Brain pericyte (primary cell): ENCODE data around the gene FNTB.
"Not testable (repeated sequence)": the region's sequence is repeated elsewhere in the genome, so short reads cannot be mapped to it uniquely, and the experiment has no call there.

Source experiments
- DNase-seq: peaks from one replicate; pipeline ENCODE4 v3.0.0-alpha.2; 2012; ENCODE audit warnings: low read depth, low spot score

Gene FNTB

DNA sequence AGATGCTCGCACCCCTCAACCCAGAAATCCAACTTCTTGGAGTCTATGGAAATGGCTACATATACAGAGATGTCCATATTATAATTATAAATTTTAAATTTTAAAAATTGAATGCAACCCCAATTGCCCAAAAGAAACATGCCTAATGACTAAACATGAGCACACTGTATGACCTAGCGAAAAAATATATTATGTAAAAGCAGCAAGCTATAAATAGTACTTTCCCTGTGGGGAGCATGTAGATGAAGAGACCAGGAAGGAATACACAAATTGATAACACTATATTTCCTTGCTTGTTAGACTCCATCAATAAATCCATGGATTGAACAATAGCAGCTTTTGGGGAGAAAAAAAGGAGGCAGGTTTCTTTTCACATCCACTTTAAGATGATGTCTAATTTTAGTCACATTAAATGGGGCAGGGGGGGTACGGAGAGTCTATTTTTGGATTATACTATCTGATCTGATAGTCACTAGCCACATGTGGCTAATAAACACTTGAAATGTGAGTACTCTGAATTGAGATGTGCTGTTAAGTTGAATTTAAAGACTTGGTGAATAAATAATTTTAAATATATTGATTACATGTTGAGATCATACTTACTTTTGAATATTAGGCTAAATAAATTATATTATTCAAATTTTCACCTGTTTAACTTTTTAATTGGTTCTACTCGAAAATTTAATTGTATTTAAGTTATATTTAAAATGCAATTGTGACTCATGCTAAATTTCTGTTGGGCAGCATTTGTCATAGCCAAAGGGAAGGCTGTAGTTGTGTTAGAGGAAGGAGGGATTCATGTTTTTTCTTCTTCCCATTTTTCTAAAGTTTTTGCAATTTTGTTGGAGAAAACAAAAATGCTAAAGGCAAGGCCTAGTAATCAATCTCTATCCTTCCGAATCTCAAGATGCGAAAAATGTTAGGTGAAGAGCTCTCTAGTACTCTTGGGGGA, 98.1 kb downstream of the FNTB start:
- no peak for DNase-seq

DNA sequence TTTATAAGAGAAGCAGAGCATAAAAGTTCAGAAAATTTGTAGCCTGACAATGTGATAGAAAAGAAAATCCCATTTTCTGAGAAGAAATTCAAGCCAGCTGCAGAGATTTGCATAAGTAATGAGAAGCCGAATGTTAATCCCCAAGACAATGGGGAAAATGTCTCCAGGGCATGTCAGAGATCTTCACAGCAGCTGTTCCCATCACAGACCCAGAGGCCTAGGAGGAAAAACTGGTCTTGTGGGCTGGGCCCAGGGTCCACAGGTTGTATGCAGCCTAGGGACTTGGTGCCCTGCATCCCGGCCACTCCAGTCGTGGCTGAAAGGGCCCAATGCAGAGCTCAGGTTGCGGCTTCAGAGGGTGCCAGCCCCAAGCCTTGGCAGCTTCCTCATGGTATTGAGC, 100.0 kb downstream of the FNTB start:
- not testable (repeated sequence) for DNase-seq

DNA sequence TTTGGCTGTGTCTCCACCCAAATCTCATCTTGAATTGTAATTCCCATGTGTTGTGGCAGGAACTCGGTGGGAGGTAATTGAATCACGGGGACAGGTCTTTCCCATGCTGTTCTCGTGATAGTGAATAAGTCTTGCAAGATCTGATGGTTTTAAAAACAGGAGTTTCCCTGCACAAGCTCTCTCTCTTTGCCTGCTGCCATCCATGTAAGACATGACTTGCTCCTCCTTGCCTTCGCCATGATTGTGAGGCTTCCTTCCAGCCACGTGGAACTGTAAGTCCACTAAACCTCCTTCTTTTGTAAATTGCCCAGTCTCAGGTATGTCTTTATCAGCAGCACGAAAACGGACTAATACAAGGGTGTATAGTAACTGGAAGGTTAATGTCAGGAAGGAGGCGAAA, 101.1 kb downstream of the FNTB start:
- not testable (repeated sequence) for DNase-seq

DNA sequence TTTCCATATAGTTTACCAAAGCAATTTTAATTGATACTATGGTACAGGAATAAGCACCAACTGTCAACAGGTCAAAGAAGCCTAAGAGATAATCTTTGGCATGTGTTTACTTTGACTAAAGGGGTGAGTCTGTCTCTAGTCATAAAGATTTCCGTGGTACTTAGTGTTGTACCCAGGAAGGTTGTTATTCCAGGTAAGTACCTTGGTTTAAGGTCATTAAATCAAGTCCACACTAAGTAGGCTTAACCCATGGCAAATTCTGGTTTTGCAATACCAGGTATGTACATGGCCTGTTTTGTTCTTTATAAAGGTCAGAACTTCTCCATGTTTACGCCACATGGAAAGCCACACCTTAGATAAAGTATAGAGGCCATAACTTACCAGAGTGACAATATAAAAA, 105.7 kb downstream of the FNTB start:
- DNase-seq = no peak

DNA sequence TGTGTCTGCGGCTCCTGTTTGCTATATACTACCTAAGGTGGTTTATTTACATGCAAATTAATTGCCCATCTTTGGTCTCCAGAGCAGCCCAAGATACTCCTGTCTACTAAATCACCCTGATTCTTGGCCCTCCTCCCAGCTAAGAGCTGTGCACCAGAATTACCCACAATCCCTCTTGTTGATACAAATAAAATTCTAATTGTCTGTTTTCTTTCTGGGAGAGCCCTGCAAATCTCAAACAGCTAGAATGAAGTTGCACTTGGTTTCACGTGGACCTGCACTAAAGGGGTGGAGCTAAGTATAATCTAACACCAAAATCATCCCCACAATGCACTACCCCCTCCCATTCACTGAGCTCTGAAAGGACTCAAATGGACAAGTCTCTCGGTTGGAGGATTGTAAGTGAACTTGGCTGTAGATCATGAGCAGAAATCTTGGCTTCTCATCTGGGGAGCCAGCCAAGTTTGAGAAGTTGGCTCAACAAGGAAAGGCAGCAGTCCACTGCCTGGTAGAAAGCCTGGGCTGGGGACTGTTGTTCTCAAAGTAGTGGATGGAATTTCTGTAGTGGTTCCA, 109.0 kb downstream of the FNTB start:
- DNase-seq = no peak

DNA sequence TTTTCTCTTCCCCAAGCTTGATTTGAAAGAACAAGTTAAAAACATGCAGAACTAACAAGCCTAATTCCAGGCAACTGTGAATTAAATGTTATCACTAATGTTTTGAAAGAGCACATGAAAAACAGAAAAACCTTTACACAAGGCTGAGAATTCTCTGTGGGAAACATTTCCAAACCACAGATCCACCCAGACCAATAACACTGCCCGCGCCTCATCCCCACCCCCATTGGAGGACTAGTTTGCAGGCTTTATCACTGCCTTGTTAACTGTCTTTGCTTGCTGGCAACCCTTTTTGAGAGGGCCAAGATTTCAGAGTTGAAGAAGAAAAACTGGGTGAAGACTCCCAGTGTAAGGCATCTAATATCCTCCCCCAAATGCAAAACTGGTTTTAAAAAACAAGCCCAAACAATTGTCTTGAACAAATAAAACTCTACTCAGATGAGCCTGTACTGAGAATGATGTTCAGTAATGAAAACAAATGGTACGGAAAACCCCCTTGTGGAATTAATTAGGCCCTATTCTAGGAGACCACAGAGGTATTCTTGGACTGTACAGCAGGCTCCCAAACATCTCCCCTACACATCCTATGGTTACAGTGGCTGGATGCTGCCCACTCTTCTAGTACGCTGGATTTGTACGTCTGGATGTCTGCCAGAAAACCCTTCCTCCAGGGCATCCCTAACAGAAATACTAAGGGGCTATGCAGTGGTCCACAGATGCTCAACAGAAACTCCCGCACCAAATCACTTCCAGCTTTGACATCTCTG, 109.8 kb downstream of the FNTB start:
- no peak for DNase-seq

DNA sequence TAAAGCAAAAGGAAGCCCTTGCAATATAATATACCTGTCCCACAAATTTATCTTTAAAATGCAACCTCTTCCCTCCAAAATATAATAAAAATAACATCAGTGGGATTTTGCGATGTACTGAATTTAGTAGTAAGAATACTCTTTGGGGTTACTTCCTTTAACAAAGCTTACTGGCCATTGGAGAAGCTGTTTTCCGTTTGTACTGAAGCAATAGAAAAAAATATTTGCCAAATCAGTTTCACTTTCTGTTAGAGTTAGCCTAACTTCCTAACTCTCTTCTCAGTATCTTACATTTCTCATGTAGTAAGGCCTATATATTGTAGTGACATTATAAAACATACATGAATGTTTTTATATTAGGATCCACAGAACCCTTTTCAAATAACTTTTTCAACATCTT, 111.9 kb downstream of the FNTB start:
- DNase-seq = no peak

DNA sequence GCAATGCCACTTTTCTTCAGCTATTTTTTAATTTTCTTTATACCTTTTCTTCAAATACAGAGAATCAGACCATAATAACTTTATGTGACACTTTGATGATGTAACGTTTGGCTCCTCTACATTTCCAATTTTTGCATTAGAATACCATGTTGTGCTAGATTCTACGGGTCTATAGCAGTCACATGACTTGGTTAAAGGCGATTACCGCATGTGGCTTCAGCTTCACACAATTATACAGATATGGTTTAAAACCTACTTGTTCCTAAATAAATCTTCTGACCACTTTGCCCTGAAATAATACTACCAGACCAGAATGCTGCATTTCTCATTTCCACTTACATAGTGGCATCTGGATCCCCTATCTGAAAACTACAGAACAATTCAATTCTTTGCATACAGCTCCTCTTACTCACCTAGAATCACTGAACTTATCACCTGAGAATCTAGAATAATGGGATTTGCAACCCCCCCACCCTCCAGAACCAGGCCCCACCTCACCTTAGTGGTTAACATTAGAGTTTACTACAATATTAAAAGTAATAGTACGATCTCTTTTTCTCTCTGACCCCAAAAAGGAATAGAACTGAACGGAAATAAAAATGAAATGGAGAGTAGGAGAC, 114.3 kb downstream of the FNTB start:
- no peak for DNase-seq

DNA sequence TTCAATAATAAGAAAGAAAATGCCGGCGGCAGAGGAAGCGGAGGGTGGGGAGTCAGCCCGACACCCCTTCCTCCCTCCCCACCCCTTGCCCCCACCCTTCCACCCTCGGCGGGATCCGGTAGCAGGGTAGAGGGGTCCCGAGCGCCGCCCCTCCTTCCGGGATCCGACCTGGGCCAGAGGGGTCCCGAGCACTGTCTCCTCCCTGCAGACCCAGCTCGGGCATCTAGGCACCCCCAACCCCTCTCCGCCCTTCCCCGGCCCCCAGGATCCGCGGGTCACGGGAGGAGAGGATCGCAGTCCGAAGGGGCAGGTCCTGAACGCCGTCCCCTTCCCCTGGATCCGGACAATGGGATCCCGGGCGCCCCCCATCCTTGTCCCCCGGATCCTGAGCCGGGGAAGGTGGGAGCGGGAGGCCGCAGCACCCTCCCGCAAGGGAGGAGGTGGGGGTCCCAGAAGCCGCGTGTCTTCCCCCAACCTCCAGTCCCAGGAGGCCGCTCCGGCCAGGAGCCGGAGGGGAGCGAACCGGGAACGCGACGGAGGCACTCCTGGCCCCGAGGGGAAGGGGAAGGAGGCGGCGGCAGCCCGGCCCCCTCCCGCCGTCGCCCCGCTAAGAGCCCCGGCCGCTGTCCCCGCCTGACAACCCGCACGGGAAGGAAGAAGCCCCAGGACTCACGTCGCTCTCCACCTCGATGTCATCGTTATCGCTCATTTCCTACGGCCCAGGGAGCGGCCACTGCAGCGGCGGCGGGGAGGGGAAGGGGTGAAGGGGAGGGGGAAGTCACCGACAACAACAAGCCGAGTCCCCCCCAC, 115.1 kb downstream of the FNTB start:
- DNase-seq = no peak

DNA sequence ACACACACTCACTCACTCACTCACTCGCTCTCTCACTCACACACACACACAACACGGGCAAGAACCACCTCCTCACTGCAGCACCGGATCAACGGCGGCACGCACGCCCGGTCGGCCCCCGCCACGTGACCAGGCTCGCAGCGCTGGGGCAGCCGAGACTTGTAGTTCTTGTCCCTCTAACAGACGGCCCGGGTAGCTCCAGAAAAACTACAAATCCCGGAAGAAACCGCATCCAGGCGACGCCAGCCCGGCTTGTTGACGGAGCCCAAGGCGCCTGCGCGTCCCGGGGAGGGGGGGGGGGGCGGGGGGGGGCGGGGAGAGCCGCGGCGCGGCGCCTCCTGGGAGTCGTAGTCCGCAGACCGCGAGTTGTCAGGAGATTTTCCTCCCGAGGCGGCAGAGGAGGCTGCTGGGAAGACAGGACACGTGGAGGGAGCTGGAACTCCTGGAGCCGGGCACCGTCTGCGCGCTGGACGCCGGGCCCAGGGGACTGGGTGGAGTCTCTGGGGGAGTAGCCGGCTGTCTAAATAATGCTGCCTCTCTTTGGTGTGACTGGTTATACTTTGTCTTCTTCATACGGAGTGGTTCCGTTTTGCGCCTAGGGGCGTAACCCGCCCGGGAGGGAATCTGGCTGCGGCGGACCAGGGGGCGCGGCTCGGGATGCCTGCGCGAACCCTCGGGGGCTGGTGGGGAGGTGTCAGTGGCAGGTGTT, 115.9 kb downstream of the FNTB start, which contains the start of gene MAX:
Gene MAX (minus strand): TSS at position 77 of the 709 bp plus-strand sequence. CDS start 178 bp downstream, outside the sequence.
- peak; percentile 94 for DNase-seq

DNA sequence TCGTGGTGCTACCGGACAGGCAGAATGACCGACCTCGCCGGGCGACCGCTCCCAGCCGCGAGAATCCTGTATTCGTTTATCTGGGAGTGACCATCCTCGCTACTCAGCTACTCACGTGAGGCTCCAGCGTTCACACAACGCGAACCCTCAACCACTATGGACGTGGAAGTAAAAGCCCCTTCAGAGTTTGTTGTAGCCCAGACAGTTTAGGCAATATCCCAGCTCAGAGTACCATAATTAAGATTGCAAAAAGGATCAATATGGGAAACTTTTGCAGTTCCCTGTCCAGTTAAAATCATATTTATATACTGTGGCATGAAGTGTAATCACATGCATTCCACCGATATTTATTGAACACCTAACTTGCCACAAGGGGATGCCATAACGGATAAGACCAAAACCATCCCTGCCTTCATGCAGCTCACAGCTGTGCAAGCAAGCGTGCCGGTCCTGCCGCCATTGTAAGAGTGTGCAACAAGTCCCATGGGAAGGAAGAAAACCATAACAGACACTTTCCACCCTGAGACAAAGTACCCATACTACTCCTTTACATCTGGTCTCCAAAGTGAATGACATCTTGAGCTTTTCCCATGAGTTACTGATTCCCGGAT, 116.6 kb downstream of the FNTB start:
- no peak for DNase-seq

DNA sequence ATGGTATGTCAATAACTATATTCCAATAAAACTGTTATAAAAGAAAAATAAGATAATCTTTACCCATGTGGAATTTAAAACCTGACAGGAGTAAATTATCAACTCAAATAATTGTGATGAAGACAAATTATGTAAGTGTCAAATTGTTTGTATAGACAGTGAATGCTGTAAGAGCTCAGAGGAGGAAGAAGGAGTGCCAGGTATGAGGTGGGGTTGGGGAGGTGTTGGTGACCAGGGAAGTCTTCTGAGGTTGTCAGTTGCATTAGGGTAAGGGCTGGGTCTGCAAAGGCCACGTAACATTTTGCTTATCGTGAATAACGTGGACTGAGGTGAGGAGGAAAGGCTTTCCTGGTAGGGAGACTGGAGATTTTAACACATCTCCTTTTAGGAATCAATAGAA, 118.1 kb downstream of the FNTB start:
- no peak for DNase-seq

DNA sequence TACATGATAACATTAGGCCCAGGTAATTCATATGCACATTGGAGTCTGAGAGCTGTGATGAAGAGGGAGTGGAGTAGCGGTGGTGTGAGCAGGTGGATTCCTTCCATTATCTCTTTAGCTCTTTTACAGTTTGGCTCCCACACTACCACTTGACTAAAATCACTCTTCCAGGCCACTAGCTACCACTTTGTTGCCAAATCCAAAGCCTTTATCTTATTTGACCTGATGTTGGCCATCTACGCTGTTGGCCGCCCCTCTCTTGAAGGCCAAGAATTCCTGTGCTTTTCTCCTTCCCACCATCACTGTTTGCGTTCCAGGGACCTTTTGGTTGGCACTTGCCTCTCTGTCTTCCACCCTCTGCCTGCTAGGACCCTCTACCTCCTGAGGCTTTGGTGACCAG, 119.6 kb downstream of the FNTB start:
- DNase-seq = no peak

DNA sequence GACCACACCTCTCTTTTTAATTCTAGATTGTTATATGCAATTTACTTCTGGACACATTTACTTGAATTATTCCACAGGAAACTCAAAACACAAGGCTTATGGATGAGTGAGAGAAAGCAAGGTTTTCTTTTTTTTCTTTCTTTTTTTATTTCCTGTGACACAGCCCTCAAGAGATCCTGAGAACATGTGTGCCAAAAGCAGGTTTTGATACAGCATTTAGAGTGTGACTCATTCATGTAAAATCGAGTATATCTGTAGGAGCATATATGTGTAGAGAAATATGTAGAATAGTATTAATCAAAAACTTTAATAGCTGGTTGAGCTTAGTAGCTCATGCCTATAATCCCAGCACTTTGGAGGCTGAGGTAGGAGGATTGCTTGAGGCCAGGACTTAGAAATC, 120.0 kb downstream of the FNTB start:
- no peak for DNase-seq

DNA sequence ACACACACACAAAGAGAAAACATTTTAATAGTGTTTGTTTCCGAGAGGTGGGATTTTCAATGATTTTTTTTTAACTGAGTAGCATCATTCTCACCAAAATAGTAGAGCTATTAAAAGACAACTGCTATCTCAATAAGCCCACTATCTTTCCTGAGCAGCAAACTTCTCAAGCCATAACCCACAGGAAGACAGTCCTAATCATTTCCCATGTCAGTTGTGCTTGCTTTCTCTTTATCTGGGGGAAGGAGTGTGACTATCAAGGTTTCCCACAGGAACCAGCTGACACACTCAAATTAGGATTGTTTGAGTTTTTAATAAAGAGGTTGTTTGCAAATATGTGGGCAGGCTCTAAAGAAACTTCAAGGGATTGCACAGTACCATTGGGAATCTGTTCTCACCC, 120.5 kb downstream of the FNTB start:
- DNase-seq = no peak

DNA sequence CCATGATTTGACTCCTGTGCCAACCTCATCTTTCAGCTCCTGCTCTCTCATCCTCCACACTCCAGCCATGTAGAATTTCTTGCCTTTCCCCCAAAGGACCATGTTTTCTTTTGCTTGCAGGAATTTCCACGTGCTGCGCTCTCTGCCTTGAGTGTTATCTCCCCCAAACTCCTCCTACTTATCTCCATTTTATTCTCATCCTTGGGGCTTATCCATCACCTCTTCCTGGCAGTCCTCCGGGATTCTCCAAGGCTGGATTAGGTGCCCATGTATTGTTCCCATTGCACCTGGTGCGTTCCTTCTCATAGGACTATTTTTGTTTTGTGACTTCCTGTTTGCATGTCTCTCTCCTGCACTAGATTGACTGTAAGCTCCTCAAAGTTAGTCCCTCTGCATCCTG, 122.7 kb downstream of the FNTB start:
- no peak for DNase-seq

DNA sequence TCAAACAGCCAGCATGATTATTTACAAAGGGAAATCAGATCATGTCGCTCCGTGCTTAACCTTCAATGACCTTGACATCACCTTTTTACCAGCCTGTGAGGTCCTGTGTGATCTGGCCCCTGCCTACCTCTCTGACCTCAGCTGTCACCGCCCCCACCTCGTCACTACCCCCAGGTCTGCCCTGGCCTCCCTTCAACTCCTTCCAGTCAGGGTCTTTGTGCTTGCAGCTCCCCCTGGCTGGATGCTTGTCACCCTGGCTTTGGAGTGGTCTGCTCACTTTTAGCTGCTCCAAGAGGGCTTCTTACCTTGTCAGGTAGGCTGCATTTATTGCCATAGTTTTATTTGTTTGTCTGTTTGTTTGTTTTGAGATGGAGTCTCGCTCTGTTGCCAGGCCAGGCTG, 123.8 kb downstream of the FNTB start:
- DNase-seq = no peak
